ENCODE results near the gene RUNX2.
A peak's percentile ranks its signal among the peaks of the same experiment; 100 is the strongest.

The RUNX2 gene

DNA sequence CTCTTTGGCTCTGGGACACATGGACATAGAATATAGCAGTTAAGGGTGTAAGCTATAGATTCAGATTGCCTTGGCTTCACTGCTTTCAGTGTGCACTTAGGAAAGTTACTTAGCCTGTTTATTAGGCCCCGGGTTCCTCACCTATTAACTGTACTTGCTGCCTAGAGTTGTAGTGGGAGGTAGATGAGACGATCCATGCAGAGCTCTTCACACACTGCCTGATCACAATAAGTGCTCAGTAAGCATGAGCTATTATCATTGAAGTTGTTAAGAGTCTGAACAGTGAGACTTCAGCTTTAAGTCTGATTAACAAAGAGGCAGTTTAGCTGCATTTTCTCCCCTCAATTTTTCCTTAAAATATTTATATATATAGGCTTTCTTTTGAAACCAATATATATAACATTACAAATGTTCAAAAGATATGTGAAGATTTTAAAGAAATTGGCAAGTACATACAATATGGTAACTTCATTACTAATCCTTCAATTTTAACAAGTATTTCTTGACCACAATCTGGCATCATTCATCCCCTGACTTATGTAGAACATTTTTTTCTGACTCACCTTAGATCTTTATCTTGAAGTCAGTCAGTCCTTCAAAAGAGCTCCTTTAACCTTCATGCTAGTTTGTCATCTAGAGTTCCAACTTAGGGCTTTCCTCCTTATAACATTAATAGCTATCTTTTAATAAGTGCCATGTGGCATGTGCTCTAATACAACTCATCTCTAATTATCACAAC lies 70.1 kb downstream of the RUNX2 start:
- no peak for DNase-seq (ENCODE audit: extremely low read depth in 1 of 2, low read depth in 1 of 2)

DNA sequence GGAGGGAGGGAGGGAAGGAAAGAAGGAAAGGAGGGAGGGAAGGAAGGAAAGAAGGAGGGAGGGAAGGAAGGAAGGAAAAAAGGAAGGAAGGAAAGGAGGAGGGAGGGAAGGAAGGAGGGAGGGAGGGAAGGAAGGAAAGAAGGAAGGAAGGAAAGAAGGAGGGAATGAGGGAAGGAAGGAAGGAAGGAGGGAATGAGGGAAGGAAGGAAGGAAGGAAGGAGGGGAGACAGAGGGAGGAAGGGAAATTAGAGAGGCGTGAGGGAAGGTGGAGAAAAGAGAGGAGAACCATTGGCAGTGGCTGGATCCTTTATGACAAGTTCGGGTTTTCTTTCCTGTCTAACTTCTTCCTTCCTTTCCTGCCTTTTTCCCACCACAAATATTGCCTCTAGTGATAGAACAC lies 71.9 kb downstream of the RUNX2 start:
- DNase-seq (ENCODE audit: extremely low read depth in 1 of 2, low read depth in 1 of 2): no peak

GRCh38 chr6:45411959-45412358 lies 83.8 kb downstream of the RUNX2 start:
- DNase-seq (ENCODE audit: extremely low read depth in 1 of 2, low read depth in 1 of 2): no peak

DNA sequence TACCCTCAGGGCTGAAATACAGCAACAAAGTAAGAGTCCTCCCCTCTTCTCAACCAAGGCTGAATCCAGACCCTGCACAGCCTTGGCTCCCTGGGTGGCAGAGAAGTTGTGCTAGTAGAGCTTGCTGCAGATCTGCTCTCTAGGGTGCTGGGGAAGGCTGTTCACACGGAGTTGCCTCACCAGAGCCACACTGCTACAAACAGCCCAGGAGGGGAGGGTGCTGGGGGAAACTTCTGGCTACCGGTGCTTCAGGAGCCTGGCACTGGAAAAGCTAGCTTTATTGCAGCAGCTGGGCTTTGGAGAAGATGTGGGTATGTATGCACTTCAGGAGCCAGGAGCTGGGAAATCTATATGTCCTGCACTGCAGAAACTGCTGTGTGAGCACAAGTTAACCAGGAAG lies 87.2 kb downstream of the RUNX2 start:
- DNase-seq (ENCODE audit: extremely low read depth in 1 of 2, low read depth in 1 of 2): no peak

GRCh38 chr6:45415788-45416518 lies 87.8 kb downstream of the RUNX2 start:
- no peak for DNase-seq (ENCODE audit: extremely low read depth in 1 of 2, low read depth in 1 of 2)

- no peak for DNase-seq (ENCODE audit: extremely low read depth in 1 of 2, low read depth in 1 of 2)
These were observed 88.6 kb downstream of the RUNX2 start for GRCh38 chr6:45416700-45417099.

- DNase-seq (ENCODE audit: extremely low read depth in 1 of 2, low read depth in 1 of 2): no peak
These were observed 89.3 kb downstream of the RUNX2 start for GRCh38 chr6:45417436-45417835.

GRCh38 chr6:45419571-45420082 lies 91.5 kb downstream of the RUNX2 start:
- peak; percentile 54 to 57 for DNase-seq (ENCODE audit: extremely low read depth in 1 of 2, low read depth in 1 of 2)

GRCh38 chr6:45420083-45420908 lies 92.2 kb downstream of the RUNX2 start:
- DNase-seq (ENCODE audit: extremely low read depth in 1 of 2, low read depth in 1 of 2): peak; percentile 37 to 59

GRCh38 chr6:45420909-45421708 lies 93.0 kb downstream of the RUNX2 start:
- DNase-seq (ENCODE audit: extremely low read depth in 1 of 2, low read depth in 1 of 2): no peak

DNA sequence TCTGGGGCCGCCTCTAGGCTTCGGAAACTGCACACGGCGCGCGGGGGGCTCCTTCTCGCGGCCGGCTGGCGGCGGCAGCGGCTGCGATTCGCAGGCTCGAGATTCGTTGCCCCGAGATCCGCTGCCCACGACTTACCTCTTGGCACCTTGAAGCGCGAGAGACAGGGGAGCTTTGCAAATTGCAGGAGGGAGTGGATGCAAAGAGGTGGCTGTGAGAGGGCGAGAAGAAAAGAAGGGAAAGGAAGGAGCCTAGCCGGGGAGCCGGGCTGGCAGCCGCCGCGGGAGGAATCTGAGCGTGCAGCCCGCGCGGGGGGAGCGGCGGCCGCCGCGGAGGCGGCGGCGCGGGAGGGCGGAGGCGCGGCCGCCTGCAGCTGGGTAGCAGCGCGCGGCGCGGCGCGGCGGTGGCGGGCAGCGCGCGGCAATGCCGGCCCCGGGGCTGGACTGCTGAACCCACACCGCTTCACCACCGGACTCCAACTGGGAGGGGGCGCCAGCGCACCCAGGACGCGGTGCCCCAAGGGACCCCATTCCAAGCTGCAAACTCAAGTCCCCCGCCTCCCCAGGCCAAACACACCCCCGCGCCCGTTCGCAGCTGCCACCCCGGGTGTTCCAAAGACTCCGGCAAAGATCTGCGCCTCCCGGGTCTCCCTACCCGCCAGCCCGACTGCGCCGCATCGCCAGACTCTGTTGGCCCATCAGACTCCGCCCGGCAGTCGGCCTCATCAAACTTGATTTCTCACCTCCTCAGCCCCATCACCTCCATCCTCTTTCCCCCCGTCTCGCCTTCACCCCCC lies 93.8 kb downstream of the RUNX2 start:
- DNase-seq (ENCODE audit: extremely low read depth in 1 of 2, low read depth in 1 of 2): peak; percentile 40 to 49

GRCh38 chr6:45422503-45423110 lies 94.5 kb downstream of the RUNX2 start:
- peak; percentile 37 to 45 for DNase-seq (ENCODE audit: extremely low read depth in 1 of 2, low read depth in 1 of 2)

DNA sequence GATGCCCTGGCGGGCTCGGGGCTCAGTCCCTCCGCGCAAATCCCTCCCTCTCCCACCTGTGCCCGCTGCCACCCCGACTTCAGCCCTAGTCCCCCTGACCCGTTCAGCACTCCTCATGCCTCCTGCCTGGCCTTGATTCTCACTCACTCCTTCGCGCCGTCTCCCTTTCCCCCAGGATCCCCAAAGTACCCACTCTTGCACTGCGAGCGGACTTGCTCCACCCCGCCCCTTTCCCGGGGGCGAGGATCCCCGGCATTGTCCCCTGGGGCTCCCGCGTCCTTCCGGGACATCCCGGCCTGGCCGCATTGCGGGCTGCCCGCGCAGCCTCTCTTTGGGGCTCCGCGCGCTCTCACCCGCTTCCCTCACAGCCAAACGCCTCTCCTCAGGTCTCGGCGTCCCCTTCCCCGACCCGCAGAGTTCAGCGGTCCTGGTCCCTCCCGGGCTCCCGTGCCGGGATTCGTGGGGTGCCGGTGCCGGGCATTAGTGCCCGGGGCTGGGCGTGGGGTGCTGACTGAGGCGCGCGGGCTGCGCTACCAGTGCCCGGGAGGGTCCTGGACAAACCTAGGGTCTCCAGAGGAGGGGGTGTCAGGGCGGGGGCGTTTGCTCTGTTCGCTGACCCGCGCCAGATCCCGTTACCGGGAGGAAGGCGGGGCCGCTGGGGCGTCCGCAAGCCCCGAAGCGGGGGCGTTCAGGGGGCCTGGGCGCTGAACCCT lies 95.1 kb downstream of the RUNX2 start:
- DNase-seq (ENCODE audit: extremely low read depth in 1 of 2, low read depth in 1 of 2): no peak

DNA sequence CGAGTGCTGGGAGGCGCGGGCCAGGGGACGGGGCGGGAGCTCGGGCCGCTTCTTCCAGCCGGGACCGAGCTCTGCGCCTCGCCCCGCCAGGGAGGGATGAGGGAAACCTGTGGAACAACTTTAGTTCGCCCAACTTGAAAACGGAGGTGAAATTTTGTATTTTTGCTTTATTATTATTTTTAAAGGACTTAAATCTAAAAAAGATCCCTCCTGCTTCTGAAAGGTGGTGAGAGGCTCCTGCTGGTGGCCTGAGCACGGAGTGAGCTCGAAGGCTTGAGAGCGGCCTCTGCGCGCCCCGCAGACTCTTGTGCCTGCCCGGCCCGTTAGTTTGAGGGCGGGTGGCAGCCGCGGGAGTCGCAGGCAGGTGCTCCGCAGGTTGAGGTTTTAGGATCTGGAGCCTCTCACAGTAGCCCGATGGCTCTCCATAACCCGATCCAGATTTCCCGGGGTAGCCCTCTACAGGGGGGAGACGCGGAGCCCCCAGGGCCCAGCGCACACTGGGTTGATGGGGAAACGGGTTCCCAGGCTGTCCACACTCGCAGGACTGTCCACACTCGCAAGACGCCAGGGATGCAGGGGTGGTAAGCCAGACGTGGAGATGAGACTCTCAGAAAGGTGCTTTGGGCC lies 95.8 kb downstream of the RUNX2 start:
- no peak for DNase-seq (ENCODE audit: extremely low read depth in 1 of 2, low read depth in 1 of 2)

DNA sequence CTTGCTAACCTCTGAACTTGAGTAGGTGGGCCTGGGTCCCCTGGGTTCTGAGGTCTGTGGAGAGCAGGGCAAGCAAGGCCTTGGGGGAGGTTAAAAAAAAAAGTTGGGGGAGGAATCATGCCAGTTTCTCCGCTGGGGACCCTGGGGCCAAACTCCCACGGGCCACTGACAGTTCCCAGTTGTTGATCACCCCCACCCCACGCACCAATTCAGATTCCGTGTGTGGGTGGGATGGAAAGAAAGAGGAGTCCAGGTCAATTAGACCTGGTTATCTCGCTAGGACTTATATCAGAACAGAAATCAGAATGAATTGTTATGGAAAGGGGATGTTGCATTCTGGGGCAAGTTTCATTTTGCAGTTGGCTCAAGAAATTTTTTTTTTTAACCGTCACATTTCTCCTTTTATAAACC lies 96.3 kb downstream of the RUNX2 start:
- DNase-seq (ENCODE audit: extremely low read depth in 1 of 2, low read depth in 1 of 2): peak in 1 of 2 donors; percentile 53

DNA sequence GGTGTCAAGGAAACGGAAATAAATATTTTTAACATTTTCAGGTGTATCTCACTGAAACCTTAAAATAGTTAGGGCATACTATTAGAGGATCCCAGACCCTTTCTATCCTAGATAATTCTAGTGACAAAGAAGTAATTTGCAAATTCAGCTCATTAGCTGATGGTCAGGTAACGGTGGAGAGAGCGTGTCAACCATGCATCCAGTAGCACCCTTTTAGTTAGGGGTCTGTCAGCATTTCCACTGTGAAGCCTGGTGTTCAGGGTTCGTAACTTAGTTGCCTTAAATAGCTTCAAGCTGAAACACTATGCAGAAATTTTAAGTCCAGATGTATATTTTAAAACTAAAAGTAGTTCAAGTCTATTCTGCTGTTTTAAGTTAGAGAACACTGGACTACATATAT lies 98.1 kb downstream of the RUNX2 start:
- no peak for DNase-seq (ENCODE audit: extremely low read depth in 1 of 2, low read depth in 1 of 2)

DNA sequence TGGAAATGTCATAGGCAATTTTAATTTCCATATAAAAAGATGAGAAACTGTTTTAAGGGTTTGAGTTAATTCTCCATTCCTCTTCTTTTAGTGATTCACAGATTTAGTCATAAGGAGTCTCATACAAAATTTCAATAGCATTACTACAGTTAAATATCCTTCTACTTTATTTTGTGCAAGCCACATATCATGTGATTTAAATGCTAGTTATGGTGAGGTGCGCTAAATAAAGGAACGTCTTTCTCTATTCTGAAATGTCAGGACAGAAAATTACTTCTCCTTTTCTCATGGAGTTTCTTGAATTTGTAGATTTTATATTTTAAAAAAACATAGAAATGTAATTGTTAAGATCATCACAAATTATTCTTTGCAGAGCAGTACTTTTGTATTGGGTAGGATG lies 99.6 kb downstream of the RUNX2 start:
- no peak for DNase-seq (ENCODE audit: extremely low read depth in 1 of 2, low read depth in 1 of 2)

- DNase-seq (ENCODE audit: extremely low read depth in 1 of 2, low read depth in 1 of 2): no peak
These were observed 100.6 kb downstream of the RUNX2 start for GRCh38 chr6:45428727-45429126.
